Liver (tissue), 9 donors: ENCODE data around the gene TMEM269. TPM values are rescaled to one million over a fixed set of nuclear protein-coding genes. Genes with fewer than 3 reads are reported as not detected.

Experiments
- DNase-seq: peaks from one replicate; pipeline ENCODE4 v3.0.0-alpha.2; 2017; ENCODE audit warnings: low spot score
- H3K27ac ChIP-seq, 2 donors: one replicate each; pipeline ENCODE4 v1.7.0; 2013; ENCODE audit warnings: inconsistent platforms in 2 of 2, low read length in 2 of 2, control low read depth in 1 of 2, low read depth in 1 of 2, mild to moderate bottlenecking in 1 of 2
- H3K27me3 ChIP-seq, 4 donors: one replicate each; pipeline versions ENCODE4 v1.6.1 to v1.7.0; 2013; ENCODE audit warnings: low read length in 3 of 4, inconsistent platforms in 1 of 4, mild to moderate bottlenecking in 1 of 4, moderate library complexity in 1 of 4; ENCODE audit not compliant: control insufficient read depth in 4 of 4, insufficient read depth in 4 of 4
- H3K36me3 ChIP-seq, 4 donors: one replicate each; pipeline versions ENCODE4 v1.6.1 to v1.7.0; 2013; ENCODE audit warnings: low read length in 3 of 4, mild to moderate bottlenecking in 3 of 4, low read depth in 1 of 4, moderate library complexity in 1 of 4; ENCODE audit not compliant: control insufficient read depth in 4 of 4, insufficient read depth in 3 of 4
- H3K4me1 ChIP-seq, 4 donors: one replicate each; pipeline versions ENCODE4 v1.6.1 to v1.7.0; 2013; ENCODE audit warnings: low read length in 3 of 4, mild to moderate bottlenecking in 3 of 4, moderate library complexity in 1 of 4; ENCODE audit not compliant: control insufficient read depth in 4 of 4, insufficient read depth in 4 of 4
- H3K4me3 ChIP-seq, 3 donors: one replicate each; pipeline versions ENCODE4 v1.6.1 to v1.7.0; 2013; ENCODE audit warnings: low read length in 3 of 3, control low read depth in 1 of 3, low read depth in 1 of 3, mild to moderate bottlenecking in 1 of 3
- H3K9ac ChIP-seq, 2 donors: one replicate each; pipeline ENCODE4 v1.7.0; 2013; ENCODE audit warnings: low read length in 2 of 2, mild to moderate bottlenecking in 2 of 2, moderate library complexity in 2 of 2, control low read depth in 1 of 2, low read depth in 1 of 2
- H3K9me3 ChIP-seq, 4 donors: one replicate each; pipeline versions ENCODE4 v1.6.1 to v1.7.0; 2013; ENCODE audit warnings: low read length in 3 of 4; ENCODE audit not compliant: control insufficient read depth in 4 of 4
- ATF3 ChIP-seq: IDR thresholded peaks from 2 replicates; pipeline ENCODE4 v1.6.1; 2016; ENCODE audit warnings: antibody characterized with exemption
- EGR1 ChIP-seq, 2 donors: IDR thresholded peaks; 2 replicates each; pipeline ENCODE4 v1.6.1; 2016 to 2018; ENCODE audit warnings: antibody characterized with exemption in 2 of 2, low read depth in 2 of 2
- FOXA1 ChIP-seq: IDR thresholded peaks from 2 replicates; pipeline ENCODE4 v1.6.1; 2016; ENCODE audit warnings: antibody characterized with exemption
- FOXA2 ChIP-seq: IDR thresholded peaks from 2 replicates; pipeline ENCODE4 v1.6.1; 2016; ENCODE audit warnings: antibody characterized with exemption
- GABPA ChIP-seq, 2 donors: IDR thresholded peaks in 1 of 2; conservative IDR thresholded peaks in 1 of 2; 2 replicates each; pipeline ENCODE4 v1.6.1; 2016; ENCODE audit warnings: antibody characterized with exemption in 2 of 2, mild to moderate bottlenecking in 1 of 2, moderate library complexity in 1 of 2
- HNF4A ChIP-seq, 2 donors: conservative IDR thresholded peaks; 2 replicates each; pipeline ENCODE4 v1.6.1; 2016; ENCODE audit warnings: antibody characterized with exemption in 2 of 2, mild to moderate bottlenecking in 2 of 2
- HNF4G ChIP-seq: IDR thresholded peaks from 2 replicates; pipeline ENCODE4 v1.6.1; 2016; ENCODE audit warnings: antibody characterized with exemption
- JUND ChIP-seq, 2 donors: IDR thresholded peaks; 2 replicates each; pipeline ENCODE4 v1.6.1; 2016; ENCODE audit warnings: antibody characterized with exemption in 2 of 2
- MAX ChIP-seq: IDR thresholded peaks from 2 replicates; pipeline ENCODE4 v1.6.1; 2016; ENCODE audit warnings: antibody characterized with exemption
- NR2F2 ChIP-seq: IDR thresholded peaks from 2 replicates; pipeline ENCODE4 v1.6.1; 2016; ENCODE audit warnings: antibody characterized with exemption
- RAD21 ChIP-seq, 2 donors: IDR thresholded peaks; 2 replicates each; pipeline ENCODE4 v1.6.1; 2016; ENCODE audit warnings: antibody characterized with exemption in 2 of 2, mild to moderate bottlenecking in 2 of 2
- RXRA ChIP-seq, 2 donors: IDR thresholded peaks; 2 replicates each; pipeline ENCODE4 v1.6.1; 2017 to 2018; ENCODE audit warnings: antibody characterized with exemption in 2 of 2, mild to moderate bottlenecking in 1 of 2
- SP1 ChIP-seq: IDR thresholded peaks from 2 replicates; pipeline ENCODE4 v1.6.1; 2018; ENCODE audit warnings: antibody characterized with exemption, mild to moderate bottlenecking
- TAF1 ChIP-seq: conservative IDR thresholded peaks from 2 replicates; pipeline ENCODE4 v1.6.1; 2016; ENCODE audit warnings: antibody characterized with exemption, mild to moderate bottlenecking
- YY1 ChIP-seq: IDR thresholded peaks from 2 replicates; pipeline ENCODE4 v1.6.1; 2016; ENCODE audit warnings: antibody characterized with exemption, mild to moderate bottlenecking
- WGBS: extraction: QIAGEN DNeasy Blood & Tissue Kit; methylation state at CpG from one replicate; pipeline ENCODE4 v1.1.7; 2013; 5-methylcytosine and 5-hydroxymethylcytosine counted together
- polyA plus RNA-seq, 2 donors: library from polyadenylated mRNA; stranded (reverse) in 1 of 2; unstranded in 1 of 2; fragments of 200-250 nt in 1 of 2; fragments of >200 nt in 1 of 2; fragmentation: Nextera tagmentation in 1 of 2; extraction: Ambion mirVana in 1 of 2; gene quantifications; one replicate each; pipeline versions ENCODE4 v1.2.1 to v1.2.3, GENCODE V29; 2013 to 2015
- total RNA-seq, 2 donors: library from RNA; depleted of rRNA; stranded (reverse); fragments of >200 nt; gene quantifications; one replicate each; pipeline ENCODE4 v1.2.3, GENCODE V29; 2014
- TF ChIP-seq, protein P1 (sequence below): IDR thresholded peaks from 2 replicates; pipeline ENCODE4 v1.6.1; 2016; ENCODE audit warnings: antibody characterized with exemption
- TF ChIP-seq, protein P2 (sequence below): IDR thresholded peaks from 2 replicates; pipeline ENCODE4 v1.6.1; 2016; ENCODE audit warnings: antibody characterized with exemption, mild to moderate bottlenecking
- TF ChIP-seq, protein P3 (sequence below): fragments of 150-350 bp; IDR thresholded peaks from 2 replicates; pipeline ENCODE4 v1.5.1; 2017; ENCODE audit warnings: improper control_type of control experiment, low read depth, low read length; ENCODE audit not compliant: missing input control
- donor health status: healthy.
- donor health status: healthy.
- donor health status: healthy.
- donor health status: healthy.
- donor health status: healthy.

Gene TMEM269
- total and polyA plus RNA-seq, 4 donors, result 0.05 to 0.08 TPM; not detected in 2

GRCh38 chr1:42774928-42775526 lies 9.8 kb upstream of the TMEM269 start:
- WGBS, result 72% methylated on average over 5 of the region's 5 CpGs
- DNase-seq, result no peak
- H3K36me3 ChIP-seq, result peaks cover 7 to 39% (median 12%) of the 10 kb centered on the region in 4 donors

GRCh38 chr1:42776502-42776901 lies 8.3 kb upstream of the TMEM269 start:
- no peak overlapping the region for H3K9ac ChIP-seq
- H3K36me3 ChIP-seq, result peaks cover 9 to 49% (median 18%) of the 10 kb centered on the region in 4 donors
- H3K4me3 ChIP-seq, result no peak overlapping the region
- DNase-seq, result no peak
- peak overlapping the region in 1 of 2 donors; percentile 19 for H3K27ac ChIP-seq
- WGBS, result 68% methylated on average over 6 of the region's 6 CpGs
- no peaks in the 10 kb centered on the region for H3K9me3 ChIP-seq
- TF ChIP-seq NR2F2, result no peak
- no peak for TF ChIP-seq FOXA2
- TF ChIP-seq, protein P1, sequence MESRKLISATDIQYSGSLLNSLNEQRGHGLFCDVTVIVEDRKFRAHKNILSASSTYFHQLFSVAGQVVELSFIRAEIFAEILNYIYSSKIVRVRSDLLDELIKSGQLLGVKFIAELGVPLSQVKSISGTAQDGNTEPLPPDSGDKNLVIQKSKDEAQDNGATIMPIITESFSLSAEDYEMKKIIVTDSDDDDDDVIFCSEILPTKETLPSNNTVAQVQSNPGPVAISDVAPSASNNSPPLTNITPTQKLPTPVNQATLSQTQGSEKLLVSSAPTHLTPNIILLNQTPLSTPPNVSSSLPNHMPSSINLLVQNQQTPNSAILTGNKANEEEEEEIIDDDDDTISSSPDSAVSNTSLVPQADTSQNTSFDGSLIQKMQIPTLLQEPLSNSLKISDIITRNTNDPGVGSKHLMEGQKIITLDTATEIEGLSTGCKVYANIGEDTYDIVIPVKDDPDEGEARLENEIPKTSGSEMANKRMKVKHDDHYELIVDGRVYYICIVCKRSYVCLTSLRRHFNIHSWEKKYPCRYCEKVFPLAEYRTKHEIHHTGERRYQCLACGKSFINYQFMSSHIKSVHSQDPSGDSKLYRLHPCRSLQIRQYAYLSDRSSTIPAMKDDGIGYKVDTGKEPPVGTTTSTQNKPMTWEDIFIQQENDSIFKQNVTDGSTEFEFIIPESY, result no peak
- TF ChIP-seq GABPA (IDR thresholded peaks at IDR 0.05 in 1 of 2, conservative IDR thresholded peaks at IDR 0.05 in 1 of 2), result no peak
- no peak for TF ChIP-seq TAF1
- peak; percentile 12 to 38 for TF ChIP-seq RAD21 (IDR thresholded peaks at IDR 0.05)
- TF ChIP-seq YY1, result no peak
- peak; percentile 89 to 91 for TF ChIP-seq HNF4A (conservative IDR thresholded peaks at IDR 0.05)
- TF ChIP-seq, protein P2, sequence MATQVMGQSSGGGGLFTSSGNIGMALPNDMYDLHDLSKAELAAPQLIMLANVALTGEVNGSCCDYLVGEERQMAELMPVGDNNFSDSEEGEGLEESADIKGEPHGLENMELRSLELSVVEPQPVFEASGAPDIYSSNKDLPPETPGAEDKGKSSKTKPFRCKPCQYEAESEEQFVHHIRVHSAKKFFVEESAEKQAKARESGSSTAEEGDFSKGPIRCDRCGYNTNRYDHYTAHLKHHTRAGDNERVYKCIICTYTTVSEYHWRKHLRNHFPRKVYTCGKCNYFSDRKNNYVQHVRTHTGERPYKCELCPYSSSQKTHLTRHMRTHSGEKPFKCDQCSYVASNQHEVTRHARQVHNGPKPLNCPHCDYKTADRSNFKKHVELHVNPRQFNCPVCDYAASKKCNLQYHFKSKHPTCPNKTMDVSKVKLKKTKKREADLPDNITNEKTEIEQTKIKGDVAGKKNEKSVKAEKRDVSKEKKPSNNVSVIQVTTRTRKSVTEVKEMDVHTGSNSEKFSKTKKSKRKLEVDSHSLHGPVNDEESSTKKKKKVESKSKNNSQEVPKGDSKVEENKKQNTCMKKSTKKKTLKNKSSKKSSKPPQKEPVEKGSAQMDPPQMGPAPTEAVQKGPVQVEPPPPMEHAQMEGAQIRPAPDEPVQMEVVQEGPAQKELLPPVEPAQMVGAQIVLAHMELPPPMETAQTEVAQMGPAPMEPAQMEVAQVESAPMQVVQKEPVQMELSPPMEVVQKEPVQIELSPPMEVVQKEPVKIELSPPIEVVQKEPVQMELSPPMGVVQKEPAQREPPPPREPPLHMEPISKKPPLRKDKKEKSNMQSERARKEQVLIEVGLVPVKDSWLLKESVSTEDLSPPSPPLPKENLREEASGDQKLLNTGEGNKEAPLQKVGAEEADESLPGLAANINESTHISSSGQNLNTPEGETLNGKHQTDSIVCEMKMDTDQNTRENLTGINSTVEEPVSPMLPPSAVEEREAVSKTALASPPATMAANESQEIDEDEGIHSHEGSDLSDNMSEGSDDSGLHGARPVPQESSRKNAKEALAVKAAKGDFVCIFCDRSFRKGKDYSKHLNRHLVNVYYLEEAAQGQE, result no peak
- TF ChIP-seq SP1, result peak; percentile 29
- TF ChIP-seq EGR1 (IDR thresholded peaks at IDR 0.05; ENCODE audit: low read depth in 2 of 2), result no peak
- TF ChIP-seq ATF3, result no peak
- no peak for TF ChIP-seq JUND (IDR thresholded peaks at IDR 0.05)
- peak in 1 of 2 donors; percentile 7 for TF ChIP-seq RXRA (IDR thresholded peaks at IDR 0.05)
- TF ChIP-seq HNF4G, result peak; percentile 33
- TF ChIP-seq, protein P3, sequence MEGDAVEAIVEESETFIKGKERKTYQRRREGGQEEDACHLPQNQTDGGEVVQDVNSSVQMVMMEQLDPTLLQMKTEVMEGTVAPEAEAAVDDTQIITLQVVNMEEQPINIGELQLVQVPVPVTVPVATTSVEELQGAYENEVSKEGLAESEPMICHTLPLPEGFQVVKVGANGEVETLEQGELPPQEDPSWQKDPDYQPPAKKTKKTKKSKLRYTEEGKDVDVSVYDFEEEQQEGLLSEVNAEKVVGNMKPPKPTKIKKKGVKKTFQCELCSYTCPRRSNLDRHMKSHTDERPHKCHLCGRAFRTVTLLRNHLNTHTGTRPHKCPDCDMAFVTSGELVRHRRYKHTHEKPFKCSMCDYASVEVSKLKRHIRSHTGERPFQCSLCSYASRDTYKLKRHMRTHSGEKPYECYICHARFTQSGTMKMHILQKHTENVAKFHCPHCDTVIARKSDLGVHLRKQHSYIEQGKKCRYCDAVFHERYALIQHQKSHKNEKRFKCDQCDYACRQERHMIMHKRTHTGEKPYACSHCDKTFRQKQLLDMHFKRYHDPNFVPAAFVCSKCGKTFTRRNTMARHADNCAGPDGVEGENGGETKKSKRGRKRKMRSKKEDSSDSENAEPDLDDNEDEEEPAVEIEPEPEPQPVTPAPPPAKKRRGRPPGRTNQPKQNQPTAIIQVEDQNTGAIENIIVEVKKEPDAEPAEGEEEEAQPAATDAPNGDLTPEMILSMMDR, result no peak
- no peak for TF ChIP-seq MAX
- no peak for TF ChIP-seq FOXA1
- peaks cover 0 to 16% (median 4%) of the 10 kb centered on the region in 4 donors for H3K4me1 ChIP-seq
- H3K27me3 ChIP-seq, result no peaks in the 10 kb centered on the region

More at GRCh38 chr1:42774928-42775526, 9.8 kb upstream of the TMEM269 start:
- Histone ChIP-seq H3K27me3 (no peaks in the 10 kb centered on the region), H3K4me1 (peaks cover 2 to 16% (median 4%) of the 10 kb centered on the region in 4 donors), H3K9ac (no peak overlapping the region), H3K4me3 (no peak overlapping the region), H3K9me3 (no peaks in the 10 kb centered on the region), H3K27ac (peak overlapping the region; percentile 40 to 61)
- TF ChIP-seq HNF4A (conservative IDR thresholded peaks at IDR 0.05) (peak; percentile 39 to 68), RAD21 (IDR thresholded peaks at IDR 0.05) (no peak), NR2F2 (no peak), GABPA (IDR thresholded peaks at IDR 0.05 in 1 of 2, conservative IDR thresholded peaks at IDR 0.05 in 1 of 2) (no peak), ATF3 (no peak), FOXA2 (peak; percentile 15), JUND (IDR thresholded peaks at IDR 0.05) (no peak), TAF1 (no peak)
- TF ChIP-seq, protein P3, result no peak
